Adrenal gland (tissue), 19 donors: ENCODE results near the gene SOST. TPM values are rescaled to one million over a fixed set of nuclear protein-coding genes. Genes with fewer than 3 reads are reported as not detected.

ENCODE experiments used
- DNase-seq, 7 donors: peaks; one replicate each; pipeline ENCODE4 v3.0.0-alpha.2; 2019 to 2020
- H3K27ac ChIP-seq, 5 donors: fragments of 200-600 bp; sonication (generic) in 4 of 5; 1 replicate in 3 of 5; 2 replicates in 2 of 5; pipeline versions ENCODE4 v1.5.1 to v1.8.0; 2016 to 2020; ENCODE audit warnings: mild to moderate bottlenecking in 1 of 5
- H3K27me3 ChIP-seq: fragments of 200-600 bp; 2 replicates; pipeline ENCODE4 v1.8.0; 2021
- H3K36me3 ChIP-seq, 2 donors: fragments of 200-600 bp; replicated peaks in 1 of 2; 1 replicate in 1 of 2; 2 replicates in 1 of 2; pipeline versions ENCODE4 v1.5.1 to v1.8.0; 2018 to 2022
- H3K4me1 ChIP-seq, 2 donors: fragments of 200-600 bp; replicated peaks in 1 of 2; 1 replicate in 1 of 2; 2 replicates in 1 of 2; pipeline versions ENCODE4 v1.5.1 to v1.8.0; 2018 to 2021
- H3K4me3 ChIP-seq, 4 donors: fragments of 200-600 bp; sonication (generic) in 3 of 4; one replicate each; pipeline ENCODE4 v1.5.1; 2016 to 2018
- H3K9me3 ChIP-seq, 3 donors: fragments of 200-600 bp; sonication (generic) in 1 of 3; replicated peaks in 1 of 3; 1 replicate in 2 of 3; 2 replicates in 1 of 3; pipeline versions ENCODE4 v1.5.1 to v1.8.0; 2016 to 2021
- CTCF ChIP-seq, 6 experiments: fragments of 450-650 bp in 4 of 6; fragments of 200-600 bp in 2 of 6; sonication (generic) in 1 of 6; IDR thresholded peaks; 1 replicate in 5 of 6; 2 replicates in 1 of 6; pipeline versions ENCODE4 v1.5.1 to v1.8.0; 2016 to 2021; ENCODE audit warnings: antibody characterized with exemption in 6 of 6, mild to moderate bottlenecking in 2 of 6, moderate library complexity in 1 of 6
- POLR2A ChIP-seq, 2 donors: fragments of 450-650 bp; IDR thresholded peaks; one replicate each; pipeline ENCODE4 v1.6.1; 2017; ENCODE audit warnings: antibody characterized with exemption in 2 of 2, mild to moderate bottlenecking in 2 of 2, moderate library complexity in 1 of 2
- WGBS, 4 donors: extraction: QIAGEN DNeasy Blood & Tissue Kit in 2 of 4; methylation state at CpG; one replicate each; pipeline versions ENCODE4 v1.1.5 to v1.1.7; 2013 to 2017; 5-methylcytosine and 5-hydroxymethylcytosine counted together
- intact Hi-C, 2 donors: fragments of 100-400 bp; cut with DNase I; formaldehyde crosslinking; loops; one replicate each; pipeline versions ENCODE4 v1.14.1 to v1.15.0; 2022 to 2023
- long read RNA-seq, 10 donors: library from polyadenylated mRNA in 3 of 10; unstranded in 2 of 10; stranded (forward) in 1 of 10; transcript quantifications; one replicate each; pipeline ENCODE4 v2.0.0 and lab custom pipeline, GENCODE V29; 2021 to 2026
- polyA plus RNA-seq, 3 donors: library from polyadenylated mRNA; stranded (reverse); fragments of 200-250 nt in 2 of 3; fragments of 350-450 nt in 1 of 3; fragmentation: Illumina TruSeq in 1 of 3; extraction: RNeasy Lipid Tissue Mini Kit (QIAGEN cat#74804) in 1 of 3; gene quantifications; one replicate each; pipeline ENCODE4 v1.2.3, GENCODE V29; 2013 to 2014
- total RNA-seq, 9 donors: library from RNA; depleted of rRNA in 4 of 9; stranded (reverse); fragments of >200 nt in 4 of 9; fragments of 120-200 nt in 1 of 9; fragmentation: NEBNext Ultra II Directional in 1 of 9; extraction: Animal tissue kit (Norgen Biotek cat#: 25700) in 1 of 9; gene quantifications; one replicate each; pipeline versions ENCODE4 v1.1.0 to v1.2.4, GENCODE V29; 2013 to 2023
- donor health status: healthy with polysubstance abuse.
- donor health status: Bipolar disorder and iron deficiency.
- donor health status: DM: yes; HTN: yes; CAD: no.
- donor health status: DM: no; HTN: no; CAD: no.
- donor health status: DM: no; HTN: no; CAD: no.
- donor health status: DM: yes; HTN: yes; CAD: no.

Gene SOST
- total RNA-seq (not detected), polyA plus RNA-seq (not detected)
- long read RNA-seq, donor 1: 0 reads
- long read RNA-seq, donor 2: 0 reads
- long read RNA-seq, donor 3: 0 reads
- long read RNA-seq, donor 4: 0 reads
- long read RNA-seq, donor 5: 0 reads
- long read RNA-seq, donor 6: 0 reads
- long read RNA-seq, donor 7: 0 reads
- long read RNA-seq, donor 8: 0 reads
- long read RNA-seq, donor 9: 0 reads
- long read RNA-seq, donor 10: 0 reads

- 83 to 90% (median 87%) methylated on average over 14 to 24 of the region's 24 CpGs for WGBS, 4 donors
- no peak for DNase-seq
- Histone ChIP-seq H3K27ac (no peak within 1 kb of the TSS), H3K36me3 (no peaks in the 10 kb centered on the region), H3K4me1 (peaks cover 7 to 16% of the 10 kb centered on the region in 2 donors), H3K4me3 (no peak within 1 kb of the TSS), H3K9me3 (no peaks in the 10 kb centered on the region), H3K27me3 (no peaks in the 10 kb centered on the region)
- intact Hi-C loops: loop anchor here in 1 of 2 donors (5.0 kb wide), 1 partner anchor 61 kb away; no protein-coding TSS in a partner anchor
- TF ChIP-seq CTCF (IDR thresholded peaks at IDR 0.05): no peak
- no peak for TF ChIP-seq POLR2A (IDR thresholded peaks at IDR 0.05)
Observed at GRCh38 chr17:43758497-43759174, at the start of gene SOST. Gene SOST, minus strand, starts transcription at chr17:43758791. Its CDS starts 50 bp downstream, at chr17:43758741.

DNA sequence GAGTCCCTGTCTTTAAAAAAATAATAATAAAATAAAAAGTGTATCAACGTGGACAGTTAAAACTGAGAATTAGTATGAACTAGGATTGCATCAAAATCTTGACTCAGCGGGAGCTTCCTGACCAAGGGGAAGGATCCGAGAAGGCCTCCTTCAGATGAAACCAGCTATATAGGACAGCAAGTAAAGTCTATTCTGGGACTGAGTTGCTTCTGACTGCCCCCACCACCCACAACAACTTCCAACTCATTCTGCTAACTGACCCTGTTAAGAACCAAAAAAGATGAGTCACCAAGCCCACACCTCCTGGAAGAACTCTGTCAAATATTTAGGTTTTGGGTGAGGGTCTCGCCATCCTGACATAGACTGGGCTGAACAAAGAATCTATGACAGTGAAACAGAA, 49.5 kb upstream of the SOST start:
- TF ChIP-seq POLR2A (IDR thresholded peaks at IDR 0.05) (no peak), CTCF (IDR thresholded peaks at IDR 0.05) (no peak)
- 86 to 97% (median 93%) methylated on average over 4 of the region's 4 CpGs for WGBS, 4 donors
- no peak overlapping the region for H3K4me3 ChIP-seq

DNA sequence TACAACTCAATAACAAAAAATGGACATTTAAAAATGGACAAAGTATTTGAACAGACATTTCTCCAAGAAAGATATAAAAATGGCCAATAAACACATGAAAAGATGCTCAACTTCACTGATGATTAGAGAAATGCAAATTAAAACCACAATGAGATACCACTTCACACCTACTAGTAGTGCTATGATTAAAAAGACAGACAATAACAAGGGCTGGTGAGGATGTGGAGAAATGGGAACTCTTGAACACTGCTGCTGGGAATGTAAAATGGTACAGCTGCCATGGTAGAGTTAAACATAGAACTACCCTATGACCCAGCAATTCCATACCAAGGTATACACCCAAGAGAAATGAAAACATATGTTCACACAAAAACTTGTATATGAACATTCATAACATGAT, 46.5 kb upstream of the SOST start:
- Histone ChIP-seq H3K9me3 (no peaks in the 10 kb centered on the region), H3K36me3 (no peaks in the 10 kb centered on the region), H3K4me1 (no peaks in the 10 kb centered on the region), H3K27ac (no peak overlapping the region), H3K4me3 (no peak overlapping the region), H3K27me3 (no peaks in the 10 kb centered on the region)
- DNase-seq: no peak
- intact Hi-C loops: no loop called here
- TF ChIP-seq CTCF (IDR thresholded peaks at IDR 0.05) (no peak), POLR2A (IDR thresholded peaks at IDR 0.05) (no peak)

More for the DNA sequence above, 49.5 kb upstream of the SOST start:
- intact Hi-C loops: no loop called here
- Histone ChIP-seq H3K27me3 (no peaks in the 10 kb centered on the region), H3K9me3 (no peaks in the 10 kb centered on the region), H3K27ac (no peak overlapping the region), H3K4me1 (no peaks in the 10 kb centered on the region), H3K36me3 (no peaks in the 10 kb centered on the region)
- DNase-seq: no peak

- H3K9me3 ChIP-seq: no peaks in the 10 kb centered on the region
- H3K4me1 ChIP-seq: no peaks in the 10 kb centered on the region
- H3K4me3 ChIP-seq: no peak overlapping the region
- 41 to 64% (median 62%) methylated on average over 3 to 4 of the region's 4 CpGs for WGBS, 4 donors
- H3K27ac ChIP-seq: no peak overlapping the region
- no peaks in the 10 kb centered on the region for H3K36me3 ChIP-seq
- no peak for DNase-seq
- no peaks in the 10 kb centered on the region for H3K27me3 ChIP-seq
- TF ChIP-seq CTCF (IDR thresholded peaks at IDR 0.05): no peak
- no peak for TF ChIP-seq POLR2A (IDR thresholded peaks at IDR 0.05)
- intact Hi-C loops: no loop called here
Observed at GRCh38 chr17:43803758-43804157, 45.2 kb upstream of the SOST start.
